ENCODE measurements around the gene MICALL2. TPM values are rescaled to one million over a fixed set of nuclear protein-coding genes. Genes with fewer than 3 reads are reported as not detected.
A peak's percentile ranks its signal among the peaks of the same experiment; 100 is the strongest.
"Not testable (repeated sequence)": the region's sequence is repeated elsewhere in the genome, so short reads cannot be mapped to it uniquely, and the experiment has no call there.

Gene MICALL2
- total RNA-seq, 2 donors from 2014 or later, result 23.3 to 26.7 TPM

DNA sequence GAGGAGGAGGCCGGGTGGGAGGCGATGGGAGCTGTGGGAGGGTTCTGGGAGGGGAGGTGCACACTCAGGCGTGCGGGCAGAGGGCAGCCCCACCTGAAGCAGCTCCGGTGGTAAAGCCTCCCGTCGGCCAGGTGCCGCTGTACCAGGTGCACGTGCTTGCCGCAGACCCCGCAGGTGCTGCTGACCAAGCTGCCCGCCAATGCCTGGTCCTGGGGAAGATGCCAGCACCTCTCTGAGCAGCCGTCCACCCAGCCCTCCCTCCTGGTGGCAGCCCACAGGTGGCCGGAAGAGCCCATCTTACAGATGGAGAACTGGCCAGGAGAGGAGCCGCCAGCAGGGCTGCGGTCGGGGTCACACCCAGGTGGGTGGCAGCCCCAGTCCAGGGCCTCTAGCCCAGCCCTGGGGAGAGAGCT, 12.6 kb downstream of the MICALL2 start:
- H3K27me3 ChIP-seq, result no peaks in the 10 kb centered on the region
- DNase-seq (no peak), ATAC-seq (no peak)
- H3K9me3 ChIP-seq, result no peaks in the 10 kb centered on the region
- no peaks in the 10 kb centered on the region for H3K36me3 ChIP-seq (replicated peaks in 1 of 2; ENCODE audit: insufficient read depth in 1 of 2, low read depth in 2 of 2)
- WGBS, 2 donors, result 71 to 73% methylated on average over 13 to 16 of the region's 17 CpGs
- TF ChIP-seq, protein P1, sequence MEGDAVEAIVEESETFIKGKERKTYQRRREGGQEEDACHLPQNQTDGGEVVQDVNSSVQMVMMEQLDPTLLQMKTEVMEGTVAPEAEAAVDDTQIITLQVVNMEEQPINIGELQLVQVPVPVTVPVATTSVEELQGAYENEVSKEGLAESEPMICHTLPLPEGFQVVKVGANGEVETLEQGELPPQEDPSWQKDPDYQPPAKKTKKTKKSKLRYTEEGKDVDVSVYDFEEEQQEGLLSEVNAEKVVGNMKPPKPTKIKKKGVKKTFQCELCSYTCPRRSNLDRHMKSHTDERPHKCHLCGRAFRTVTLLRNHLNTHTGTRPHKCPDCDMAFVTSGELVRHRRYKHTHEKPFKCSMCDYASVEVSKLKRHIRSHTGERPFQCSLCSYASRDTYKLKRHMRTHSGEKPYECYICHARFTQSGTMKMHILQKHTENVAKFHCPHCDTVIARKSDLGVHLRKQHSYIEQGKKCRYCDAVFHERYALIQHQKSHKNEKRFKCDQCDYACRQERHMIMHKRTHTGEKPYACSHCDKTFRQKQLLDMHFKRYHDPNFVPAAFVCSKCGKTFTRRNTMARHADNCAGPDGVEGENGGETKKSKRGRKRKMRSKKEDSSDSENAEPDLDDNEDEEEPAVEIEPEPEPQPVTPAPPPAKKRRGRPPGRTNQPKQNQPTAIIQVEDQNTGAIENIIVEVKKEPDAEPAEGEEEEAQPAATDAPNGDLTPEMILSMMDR (IDR thresholded peaks at IDR 0.05), result no peak
- TF ChIP-seq POLR2A (IDR thresholded peaks at IDR 0.05), result no peak
- H3K4me1 ChIP-seq, result peaks cover 3% of the 10 kb centered on the region
- no peak overlapping the region for H3K27ac ChIP-seq
- intact Hi-C loops (cut with DNase I), result no loop called here
- H3K4me3 ChIP-seq, result no peak overlapping the region

DNA sequence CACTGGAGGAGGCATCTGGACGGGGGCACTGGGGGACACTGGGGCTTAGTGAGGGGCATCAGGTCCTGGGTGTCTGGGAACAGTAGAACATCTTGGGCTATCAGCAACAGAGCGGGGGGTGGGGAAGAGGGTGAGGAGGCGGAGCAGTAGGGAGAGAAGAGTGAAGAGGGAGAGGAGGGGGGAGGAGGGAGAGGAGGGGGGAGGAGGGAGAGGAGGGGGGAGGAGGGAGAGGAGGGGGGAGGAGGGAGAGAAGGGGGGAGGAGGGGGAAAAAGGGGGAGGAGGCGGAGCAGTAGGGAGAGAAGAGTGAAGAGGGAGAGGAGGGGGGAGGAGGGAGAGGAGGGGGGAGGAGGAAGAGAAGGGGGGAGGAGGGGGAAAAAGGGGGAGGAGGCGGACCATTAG, 13.2 kb downstream of the MICALL2 start:
- H3K27ac ChIP-seq; H3K4me3 ChIP-seq; H3K27me3 ChIP-seq; H3K36me3 ChIP-seq (replicated peaks in 1 of 2; ENCODE audit: insufficient read depth in 1 of 2, low read depth in 2 of 2); H3K4me1 ChIP-seq; DNase-seq; H3K9me3 ChIP-seq; intact Hi-C loops (cut with DNase I): not testable (repeated sequence)
- ATAC-seq, result peak; percentile 34
- 82 to 85% methylated on average over 3 to 4 of the region's 5 CpGs for WGBS, 2 donors

DNA sequence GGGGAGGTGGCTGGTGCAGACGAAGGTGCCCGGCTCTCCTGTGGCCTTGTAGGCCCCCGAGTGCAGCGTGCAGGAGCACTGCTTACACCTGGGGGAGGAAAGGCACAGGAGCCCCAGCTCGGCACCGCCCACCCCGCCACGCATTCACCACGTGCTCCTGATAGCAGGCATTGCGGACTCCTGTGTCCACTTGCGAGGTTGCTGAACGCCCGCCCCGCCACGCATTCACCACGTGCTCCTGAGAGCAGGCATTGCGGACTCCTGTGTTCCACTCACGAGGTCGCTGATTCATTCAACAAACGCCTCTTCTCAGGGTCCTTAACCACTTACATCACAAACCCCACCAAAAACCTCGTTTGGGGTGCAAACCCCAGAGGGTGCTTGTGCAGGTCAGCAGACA, 13.9 kb downstream of the MICALL2 start:
- ATAC-seq, result no peak

DNA sequence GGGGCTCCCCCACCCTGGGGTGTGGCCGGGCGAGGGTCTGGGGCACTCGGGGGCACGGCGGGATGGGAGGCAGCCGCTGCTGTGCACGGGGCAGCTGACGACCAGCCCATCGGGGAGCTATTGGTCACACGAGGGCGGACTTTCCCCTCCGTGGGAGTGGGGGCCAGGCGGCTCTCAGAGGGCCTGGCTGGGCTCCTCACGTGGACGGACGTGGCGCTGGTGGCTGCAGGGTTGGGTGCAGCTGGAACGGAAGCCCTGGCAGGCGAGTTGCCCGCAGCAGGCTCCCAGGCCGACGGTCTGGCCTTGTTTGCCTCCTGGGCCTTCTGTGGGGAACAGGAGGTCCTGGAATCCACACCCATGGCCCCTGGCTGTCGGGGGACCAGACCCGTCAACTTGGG, 14.3 kb downstream of the MICALL2 start:
- H3K27ac ChIP-seq, result no peak overlapping the region
- H3K4me1 ChIP-seq, result peaks cover 3% of the 10 kb centered on the region
- no peaks in the 10 kb centered on the region for H3K27me3 ChIP-seq
- DNase-seq (no peak), ATAC-seq (no peak)
- intact Hi-C loops (cut with DNase I), result no loop called here
- 71 to 78% methylated on average over 8 to 24 of the region's 24 CpGs for WGBS, 2 donors
- no peak for TF ChIP-seq POLR2A (IDR thresholded peaks at IDR 0.05)
- TF ChIP-seq, protein P1 (IDR thresholded peaks at IDR 0.05), result no peak
- no peaks in the 10 kb centered on the region for H3K9me3 ChIP-seq
- H3K4me3 ChIP-seq, result no peak overlapping the region
- H3K36me3 ChIP-seq (replicated peaks in 1 of 2; ENCODE audit: insufficient read depth in 1 of 2, low read depth in 2 of 2), result no peaks in the 10 kb centered on the region

More for the DNA sequence above, 13.9 kb downstream of the MICALL2 start:
- Histone ChIP-seq H3K36me3 (replicated peaks in 1 of 2; ENCODE audit: insufficient read depth in 1 of 2, low read depth in 2 of 2) (no peaks in the 10 kb centered on the region), H3K4me1 (peaks cover 3% of the 10 kb centered on the region), H3K27ac (no peak overlapping the region), H3K27me3 (no peaks in the 10 kb centered on the region), H3K4me3 (no peak overlapping the region), H3K9me3 (no peaks in the 10 kb centered on the region)
- WGBS, 2 donors, result 87 to 93% methylated on average over 18 to 21 of the region's 21 CpGs
- DNase-seq, result no peak
- intact Hi-C loops (cut with DNase I), result no loop called here
- TF ChIP-seq, protein P1 (IDR thresholded peaks at IDR 0.05), result no peak
- no peak for TF ChIP-seq POLR2A (IDR thresholded peaks at IDR 0.05)

DNA sequence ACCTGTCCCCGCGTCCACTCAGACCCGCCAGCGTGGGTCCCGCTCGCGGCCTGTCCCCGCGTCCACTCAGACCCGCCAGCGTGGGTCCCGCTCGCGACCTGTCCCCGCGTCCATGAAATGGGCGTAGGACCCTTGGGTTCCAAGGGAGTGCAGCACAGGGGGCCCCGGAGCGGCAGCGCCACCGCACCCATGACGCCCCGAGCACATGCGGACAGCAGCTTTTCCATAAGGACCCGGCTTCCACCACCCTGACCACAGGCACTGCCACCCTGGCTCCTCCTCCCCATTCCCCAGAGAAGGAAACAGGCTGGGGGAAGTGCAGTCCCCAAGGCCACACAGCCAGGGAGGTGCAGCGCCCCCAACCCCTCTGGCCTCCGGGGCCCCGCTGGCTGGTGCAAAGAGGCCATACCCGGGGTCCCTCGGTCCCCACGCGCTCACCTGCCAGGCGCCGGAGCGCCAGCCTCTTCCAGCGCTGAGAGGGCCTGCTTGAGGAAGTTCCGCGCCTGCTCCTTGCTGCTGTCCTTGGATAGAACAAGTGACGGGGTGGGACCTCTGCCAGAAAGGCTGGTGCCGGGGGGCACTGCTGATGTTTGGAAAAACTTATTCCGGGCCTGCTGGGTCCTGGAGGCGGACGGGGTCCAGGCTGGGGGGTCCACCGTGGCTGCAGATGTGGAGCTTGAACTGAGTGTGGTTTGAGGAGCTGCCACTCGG, 14.9 kb downstream of the MICALL2 start:
- Histone ChIP-seq H3K36me3 (replicated peaks in 1 of 2; ENCODE audit: insufficient read depth in 1 of 2, low read depth in 2 of 2) (no peaks in the 10 kb centered on the region), H3K4me3 (no peak overlapping the region), H3K27ac (no peak overlapping the region), H3K4me1 (peaks cover 3% of the 10 kb centered on the region), H3K9me3 (no peaks in the 10 kb centered on the region), H3K27me3 (no peaks in the 10 kb centered on the region)
- WGBS, 2 donors, result 86 to 93% methylated on average over 5 to 38 of the region's 45 CpGs
- DNase-seq (no peak), ATAC-seq (no peak)
- TF ChIP-seq POLR2A (IDR thresholded peaks at IDR 0.05), result no peak
- TF ChIP-seq, protein P1 (IDR thresholded peaks at IDR 0.05), result no peak
- intact Hi-C loops (cut with DNase I), result no loop called here

DNA sequence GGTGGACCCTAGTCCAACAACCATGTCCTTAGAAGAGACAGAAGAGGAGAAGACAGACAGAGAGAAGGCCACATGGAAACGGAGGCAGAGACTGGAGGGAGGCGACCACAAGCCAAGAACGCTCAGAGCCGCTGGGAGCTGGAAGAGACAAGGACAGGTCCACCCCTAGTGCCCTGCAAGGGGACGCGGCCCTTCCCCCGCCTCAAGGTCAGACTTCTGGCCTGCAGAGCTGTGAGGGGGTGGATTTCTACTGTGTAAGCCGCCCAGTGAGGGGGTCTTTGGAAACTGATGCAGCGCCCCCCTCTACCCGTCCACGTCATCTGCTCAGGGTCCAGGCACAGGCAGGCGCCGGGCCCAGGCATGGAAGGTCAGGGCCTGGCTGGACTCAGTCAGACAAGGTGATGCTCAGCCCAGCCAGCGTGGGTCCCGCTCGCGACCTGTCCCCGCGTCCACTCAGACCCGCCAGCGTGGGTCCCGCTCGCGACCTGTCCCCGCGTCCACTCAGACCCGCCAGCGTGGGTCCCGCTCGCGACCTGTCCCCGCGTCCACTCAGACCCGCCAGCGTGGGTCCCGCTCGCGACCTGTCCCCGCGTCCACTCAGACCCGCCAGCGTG, 15.6 kb downstream of the MICALL2 start:
- H3K4me1 ChIP-seq; H3K36me3 ChIP-seq (replicated peaks in 1 of 2; ENCODE audit: insufficient read depth in 1 of 2, low read depth in 2 of 2): not testable (repeated sequence)

More for the DNA sequence above, 15.6 kb downstream of the MICALL2 start:
- H3K9me3 ChIP-seq; intact Hi-C loops (cut with DNase I); ATAC-seq; DNase-seq; H3K27ac ChIP-seq; H3K4me3 ChIP-seq; H3K27me3 ChIP-seq: not testable (repeated sequence)
- WGBS, 2 donors, result 93 to 94% methylated on average over 9 to 16 of the region's 42 CpGs

Measured in body of pancreas (tissue), 4 donors.